8988T (cell line): ENCODE data around the gene SLCO1C1.

Experiments
- DNase-seq: peaks from one replicate; pipeline ENCODE4 v3.0.0; 2011

Gene SLCO1C1

GRCh38 chr12:20798554-20798953 is 103.4 kb downstream of the SLCO1C1 start:
- DNase-seq, result no peak

GRCh38 chr12:20800160-20800559 is 105.0 kb downstream of the SLCO1C1 start:
- no peak for DNase-seq

- no peak for DNase-seq
Measured at GRCh38 chr12:20801035-20801434, 105.9 kb downstream of the SLCO1C1 start.
